NCI-H1694 (cell line): Measurements from ENCODE around the gene RETSAT.
"Not testable (repeated sequence)": the region's sequence is repeated elsewhere in the genome, so short reads cannot be mapped to it uniquely, and the experiment has no call there.

Experiments
- DNase-seq: peaks from one replicate; lab custom pipeline; 2025; lab: John Stamatoyannopoulos, UW

RETSAT gene

DNA sequence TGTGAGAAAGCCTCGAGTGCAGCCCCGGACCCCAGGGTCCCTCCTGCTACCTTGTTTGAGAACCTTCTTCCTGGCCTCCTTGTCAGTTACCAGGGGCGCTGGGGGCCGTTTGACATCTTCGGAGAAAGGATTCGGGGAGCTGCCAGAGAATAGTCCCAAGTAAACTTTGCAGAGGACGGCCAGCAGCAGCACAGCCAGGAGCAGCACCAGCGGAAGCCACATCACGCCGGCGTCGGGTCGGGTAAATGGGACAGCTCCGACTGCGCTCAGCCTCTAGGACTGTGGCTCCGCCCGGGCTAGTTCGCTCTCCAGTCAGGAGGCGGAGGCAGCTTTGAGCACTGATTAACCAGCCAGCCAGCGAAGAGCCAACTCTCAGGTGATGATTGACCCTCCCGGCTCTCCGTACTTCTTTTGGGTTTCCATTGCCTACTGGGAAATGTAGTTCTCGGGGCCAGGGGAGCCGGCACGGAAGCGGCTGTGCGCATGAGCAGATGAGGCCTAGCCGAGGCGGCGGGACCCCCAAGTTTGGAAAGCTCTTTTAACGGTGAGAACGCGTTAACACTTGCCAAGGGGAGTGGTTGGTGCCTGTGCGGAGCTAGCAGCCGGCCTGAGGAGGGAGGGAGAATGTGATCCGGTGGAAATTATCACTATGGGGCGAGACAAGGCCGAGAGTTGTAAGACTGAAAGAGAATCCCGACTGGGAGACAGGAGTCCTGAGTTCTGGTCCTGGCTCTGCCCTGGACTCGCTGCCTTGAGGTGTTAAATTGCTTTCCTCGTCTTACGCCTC is at the start of gene RETSAT, which contains the start of gene ELMOD3:
Gene RETSAT (minus strand): TSS at position 243 of the 787 bp plus-strand sequence. CDS start 21 bp downstream, at position 222.
Gene ELMOD3 (plus strand): TSS at position 484 of the 787 bp plus-strand sequence. CDS start 2,430 bp downstream, outside the sequence.
- peak; percentile 99 for DNase-seq

DNA sequence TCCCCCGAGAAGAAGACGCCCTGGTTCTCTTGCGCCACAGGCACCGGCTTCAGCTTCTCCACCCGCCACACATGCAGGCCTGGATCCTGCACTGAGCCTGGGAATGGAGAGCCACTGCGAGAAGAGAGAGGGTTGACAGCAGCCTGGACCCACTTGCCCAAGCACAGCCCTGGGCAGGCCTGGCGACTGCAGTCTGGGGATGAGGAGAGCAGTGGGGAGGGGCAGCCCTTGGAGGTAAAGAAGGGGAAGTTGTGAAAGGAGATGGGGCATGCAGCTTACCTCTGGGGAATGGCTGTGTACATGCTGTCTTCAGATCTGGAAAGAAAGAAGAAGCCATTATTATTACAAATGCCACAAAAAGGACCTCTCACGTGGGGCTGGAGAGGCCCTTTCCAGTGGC is 47.5 kb upstream of the RETSAT start:
- no peak for DNase-seq

- no peak for DNase-seq
Observed at GRCh38 chr2:85401464-85401805, 47.1 kb upstream of the RETSAT start.

GRCh38 chr2:85400541-85401463 is 46.5 kb upstream of the RETSAT start:
- DNase-seq = no peak

DNA sequence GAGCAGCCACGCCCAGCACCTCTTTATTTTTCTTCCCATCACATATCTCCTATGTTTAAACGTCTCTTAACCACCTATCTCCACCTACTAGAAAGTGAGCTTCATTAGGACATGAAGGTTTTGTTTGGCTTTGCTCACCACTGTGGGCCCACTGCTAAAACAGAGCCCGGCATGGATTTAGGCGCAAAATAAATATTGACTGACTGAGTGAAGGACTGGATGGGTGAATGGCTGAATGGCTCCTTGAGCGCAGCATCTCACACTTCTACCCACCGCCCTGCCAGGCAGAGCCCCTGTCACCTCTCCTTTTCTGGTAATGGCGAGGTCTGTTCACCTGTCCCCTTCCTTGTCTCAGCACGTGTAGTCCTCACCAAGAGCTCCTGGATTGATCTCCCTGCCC is 45.7 kb upstream of the RETSAT start:
- DNase-seq = no peak

GRCh38 chr2:85399183-85399455 is 44.8 kb upstream of the RETSAT start:
- DNase-seq = no peak

- DNase-seq = no peak
Observed at GRCh38 chr2:85398426-85399182, 44.3 kb upstream of the RETSAT start.

DNA sequence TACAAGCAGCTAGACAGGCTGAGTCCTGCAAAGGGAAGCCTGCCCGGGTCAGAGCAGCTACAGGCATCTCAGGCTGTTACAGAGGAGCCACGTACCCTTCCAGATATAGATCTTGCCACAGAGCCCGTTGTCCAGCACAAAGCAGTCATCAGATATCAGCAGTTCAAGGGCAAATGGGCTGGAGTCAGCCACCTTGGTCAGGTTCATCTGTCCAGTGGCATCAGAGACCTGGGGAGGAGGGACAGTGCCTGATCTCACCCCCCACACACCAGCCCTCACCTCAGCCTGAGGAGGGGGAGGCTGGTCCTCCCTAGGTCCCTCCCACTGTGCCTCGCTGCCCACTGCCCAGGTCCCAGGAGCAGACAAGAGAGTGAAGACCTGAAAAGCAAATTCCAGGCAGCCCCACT is 43.6 kb upstream of the RETSAT start:
- DNase-seq = no peak

DNA sequence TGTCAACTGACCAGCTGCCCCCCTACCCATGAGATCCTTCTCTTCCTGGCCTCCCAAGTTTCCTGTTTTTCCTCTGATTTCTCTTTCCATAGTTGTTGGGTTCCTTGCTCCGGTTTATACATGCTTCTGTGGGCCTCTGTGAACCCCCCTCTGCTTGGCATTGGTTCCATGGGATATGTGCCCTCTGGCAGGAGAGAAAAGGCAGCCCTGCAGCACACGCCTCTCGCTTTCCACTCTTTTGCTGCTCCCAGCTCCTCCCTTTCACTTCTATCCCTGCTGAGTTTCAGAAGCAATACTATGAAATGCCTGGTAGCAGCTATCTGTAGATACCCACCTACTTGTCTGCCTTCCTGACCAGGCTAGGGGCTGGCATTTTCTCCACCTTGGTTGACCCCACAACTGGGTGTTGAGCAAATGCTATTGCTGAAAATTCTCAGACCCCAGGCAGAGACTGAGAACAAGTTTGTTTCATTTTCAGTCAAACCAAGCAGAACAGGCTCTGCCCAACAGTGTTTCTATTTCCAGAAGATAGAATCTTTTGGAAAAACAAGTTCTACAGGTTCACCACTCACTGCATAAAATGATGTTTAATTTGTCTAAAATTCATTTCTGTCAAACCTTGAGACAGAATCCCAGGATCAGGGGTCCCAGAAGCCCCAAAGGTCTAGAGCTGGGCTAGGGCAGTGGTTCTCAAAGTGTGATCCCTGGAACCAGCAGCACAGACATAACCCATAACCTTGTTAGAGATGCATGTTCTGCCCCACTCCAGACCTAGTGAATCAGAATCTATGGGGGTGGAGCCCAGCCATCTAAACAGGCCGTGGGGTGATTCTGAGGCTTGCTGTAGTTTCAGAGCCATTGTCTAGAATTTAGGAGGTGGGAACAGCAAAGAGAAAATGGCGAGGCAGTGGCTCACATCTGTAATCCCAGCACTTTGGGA is 42.5 kb upstream of the RETSAT start:
- DNase-seq = no peak

DNA sequence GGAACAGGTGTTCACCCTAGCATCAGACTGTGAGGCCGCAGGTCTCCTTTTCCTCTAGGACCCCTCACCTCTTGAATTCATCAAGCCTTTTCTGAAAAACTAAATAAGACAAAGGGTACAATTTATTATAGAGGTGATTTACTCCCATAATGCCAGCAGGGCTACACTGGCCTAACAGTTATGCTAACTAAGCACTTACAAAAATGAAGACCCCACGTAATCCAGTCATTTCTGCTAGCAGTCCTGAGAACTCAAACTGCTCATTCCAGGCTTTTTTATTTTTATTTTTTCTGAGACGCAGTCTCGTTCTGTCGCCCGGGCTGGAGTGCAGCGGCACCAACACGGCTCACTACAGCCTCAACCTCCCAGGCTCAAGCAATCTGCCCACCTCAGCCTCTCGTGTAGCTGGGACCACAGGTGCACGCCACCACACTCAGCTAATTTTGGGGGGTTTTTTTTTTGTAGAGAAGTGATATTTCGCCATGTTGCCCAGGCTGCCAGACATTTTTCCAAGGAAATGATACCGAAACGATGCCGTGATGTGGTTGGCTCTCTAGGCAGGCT is 41.7 kb upstream of the RETSAT start:
- no peak for DNase-seq

- DNase-seq = no peak
Observed at GRCh38 chr2:85394976-85395375, 40.6 kb upstream of the RETSAT start.

GRCh38 chr2:85394261-85394681 is 39.9 kb upstream of the RETSAT start:
- peak; percentile 36 for DNase-seq

DNA sequence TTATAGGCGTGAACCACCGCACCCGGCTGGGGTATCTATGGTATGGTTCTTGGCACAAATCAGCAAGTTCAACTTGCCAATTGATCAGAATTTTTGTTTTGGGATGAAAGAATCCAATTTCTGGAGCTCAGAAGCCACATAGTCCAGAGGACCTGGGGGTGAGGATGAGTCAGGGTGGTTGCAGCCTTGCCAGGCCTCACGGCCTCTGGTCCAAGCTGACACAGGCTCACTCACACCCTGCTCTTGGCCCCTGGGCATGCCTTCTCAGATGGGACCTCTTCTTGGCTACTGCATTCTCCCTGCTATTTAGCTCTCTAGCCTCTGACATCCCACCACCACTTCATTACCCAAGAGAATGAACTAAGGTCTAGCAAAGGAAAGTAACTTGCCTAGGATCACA is 39.5 kb upstream of the RETSAT start:
- no peak for DNase-seq

- peak; percentile 52 for DNase-seq
Observed at GRCh38 chr2:85390941-85391669, 36.8 kb upstream of the RETSAT start.

DNA sequence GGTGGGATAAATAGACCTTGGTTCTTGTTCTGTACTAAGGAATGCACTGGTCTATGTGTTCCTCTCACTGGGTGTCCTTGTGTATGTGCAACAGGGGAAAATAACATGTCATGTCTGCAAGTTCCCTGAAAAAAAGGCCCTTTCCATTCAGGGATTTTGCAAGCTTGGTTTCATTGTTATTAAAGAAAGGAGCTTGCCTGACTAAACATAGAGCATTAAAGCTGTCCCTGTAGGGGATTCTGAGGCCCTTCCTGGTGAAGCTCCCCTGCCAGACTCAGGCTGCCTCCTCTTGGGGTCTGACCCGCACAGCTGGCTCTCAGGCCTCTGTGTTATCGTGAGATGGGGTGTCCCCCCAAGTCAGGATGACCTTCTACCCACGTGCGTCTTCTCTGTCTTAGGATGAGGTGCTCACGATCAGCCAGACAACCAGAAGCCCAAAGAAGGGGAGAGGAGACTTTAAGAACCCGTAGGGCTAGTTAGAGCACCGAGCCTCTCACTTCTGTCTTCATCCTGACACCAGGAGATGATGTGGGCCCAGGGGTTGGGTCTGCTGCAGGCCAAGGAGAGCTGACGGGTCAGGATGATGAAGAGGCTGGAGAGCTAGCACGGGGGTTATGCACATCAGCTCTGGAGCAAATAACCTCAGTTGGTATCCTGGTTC is 34.7 kb upstream of the RETSAT start:
- DNase-seq = no peak

DNA sequence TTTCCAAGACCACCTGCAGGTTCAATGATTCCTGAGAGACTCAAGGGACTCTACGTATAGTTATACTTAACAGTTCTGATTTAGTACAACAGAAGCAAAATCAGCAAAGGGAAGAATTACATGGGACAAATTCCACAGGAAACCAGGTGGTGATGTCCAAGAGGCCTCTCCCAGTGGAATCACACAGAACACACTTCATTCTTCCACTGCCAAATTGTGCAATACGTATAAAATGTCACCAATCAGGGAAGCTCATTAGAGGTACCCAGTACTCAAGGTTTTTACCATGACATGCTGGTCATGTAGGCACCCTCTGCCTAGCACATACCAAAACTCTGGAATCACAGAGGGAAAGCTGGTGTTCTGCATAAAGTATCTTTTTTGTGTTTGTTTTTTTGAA is 33.4 kb upstream of the RETSAT start:
- DNase-seq = no peak

DNA sequence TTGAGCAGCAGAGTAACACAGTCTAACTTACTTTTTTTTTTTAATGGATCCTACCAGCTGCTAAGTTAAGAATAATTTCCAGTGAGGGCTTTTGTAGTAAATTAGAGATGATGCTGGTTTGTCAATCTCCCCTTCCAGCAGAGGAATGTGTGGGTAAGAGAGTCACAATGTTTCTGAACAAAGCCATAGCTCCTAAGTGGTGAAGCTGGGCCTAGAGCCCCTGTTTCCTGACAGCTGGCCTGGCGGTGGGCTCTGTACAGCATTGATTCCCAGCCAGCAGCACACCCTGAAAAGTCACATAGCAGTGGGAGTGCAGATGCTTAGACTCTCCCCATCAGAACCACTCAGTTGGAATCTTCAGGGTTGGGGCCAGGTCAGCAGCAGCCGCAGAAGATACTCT is 31.4 kb upstream of the RETSAT start:
- DNase-seq = peak; percentile 12

GRCh38 chr2:85383850-85384249 is 29.5 kb upstream of the RETSAT start:
- DNase-seq = no peak

DNA sequence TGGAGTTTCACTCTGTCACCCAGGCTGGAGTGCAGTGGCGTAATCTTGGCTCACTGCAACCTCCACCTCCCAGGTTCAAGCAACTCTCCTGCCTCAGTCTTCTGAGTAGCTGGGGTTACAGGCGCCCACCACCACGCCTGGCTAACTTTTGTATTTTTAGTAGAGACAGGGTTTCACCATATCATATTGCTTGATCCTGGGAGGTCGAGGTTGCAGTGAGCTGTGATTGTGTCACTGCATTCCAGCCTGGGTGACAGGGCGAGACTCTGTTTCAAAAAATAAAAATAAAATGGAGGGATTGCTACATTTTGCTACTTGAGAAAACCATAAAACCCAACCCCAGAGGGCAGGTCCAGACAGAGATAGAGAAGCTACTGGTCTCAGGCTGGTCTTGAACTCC is 28.8 kb upstream of the RETSAT start:
- not testable (repeated sequence) for DNase-seq

- DNase-seq = no peak
Observed at GRCh38 chr2:85380048-85380447, 25.7 kb upstream of the RETSAT start.
